ENCODE measurements around the gene PTTG1IP.

DNA sequence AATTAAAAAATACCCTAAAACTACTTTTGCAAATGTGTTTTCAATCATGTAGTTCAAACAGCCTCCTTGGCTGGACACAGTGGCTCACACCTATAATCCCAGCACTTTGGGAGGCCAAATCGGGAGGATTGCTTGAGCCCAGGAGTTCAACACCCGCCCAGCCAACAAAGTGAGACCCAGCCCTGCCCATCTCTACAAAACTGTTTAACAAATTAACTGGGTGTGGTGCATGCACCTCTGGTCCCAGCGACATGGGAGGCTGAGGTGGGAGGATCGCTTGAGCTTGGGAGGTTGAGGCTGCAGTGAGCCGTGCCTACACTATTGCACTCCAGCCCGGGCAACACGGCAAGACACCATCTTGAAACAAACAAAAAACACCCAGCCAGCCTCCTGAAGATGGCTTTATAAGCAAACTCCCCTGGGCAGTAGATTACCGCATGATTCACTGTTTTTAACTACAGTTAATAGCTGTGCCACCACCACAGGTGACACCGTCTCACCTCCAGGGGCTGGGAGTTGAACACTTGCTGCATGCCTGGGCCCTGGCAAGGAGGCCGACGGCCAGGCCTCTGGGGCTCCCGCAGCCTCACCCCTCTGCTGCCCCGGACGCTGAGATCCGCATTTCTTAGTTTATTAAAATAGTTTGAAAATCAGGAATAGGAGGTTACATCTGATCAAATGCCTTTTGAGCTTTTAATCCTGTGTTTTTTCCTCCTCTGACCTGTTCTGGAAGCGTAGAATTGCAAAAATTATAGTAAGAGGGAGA is 16.2 kb downstream of the PTTG1IP start:
- TF ChIP-seq, protein P1, sequence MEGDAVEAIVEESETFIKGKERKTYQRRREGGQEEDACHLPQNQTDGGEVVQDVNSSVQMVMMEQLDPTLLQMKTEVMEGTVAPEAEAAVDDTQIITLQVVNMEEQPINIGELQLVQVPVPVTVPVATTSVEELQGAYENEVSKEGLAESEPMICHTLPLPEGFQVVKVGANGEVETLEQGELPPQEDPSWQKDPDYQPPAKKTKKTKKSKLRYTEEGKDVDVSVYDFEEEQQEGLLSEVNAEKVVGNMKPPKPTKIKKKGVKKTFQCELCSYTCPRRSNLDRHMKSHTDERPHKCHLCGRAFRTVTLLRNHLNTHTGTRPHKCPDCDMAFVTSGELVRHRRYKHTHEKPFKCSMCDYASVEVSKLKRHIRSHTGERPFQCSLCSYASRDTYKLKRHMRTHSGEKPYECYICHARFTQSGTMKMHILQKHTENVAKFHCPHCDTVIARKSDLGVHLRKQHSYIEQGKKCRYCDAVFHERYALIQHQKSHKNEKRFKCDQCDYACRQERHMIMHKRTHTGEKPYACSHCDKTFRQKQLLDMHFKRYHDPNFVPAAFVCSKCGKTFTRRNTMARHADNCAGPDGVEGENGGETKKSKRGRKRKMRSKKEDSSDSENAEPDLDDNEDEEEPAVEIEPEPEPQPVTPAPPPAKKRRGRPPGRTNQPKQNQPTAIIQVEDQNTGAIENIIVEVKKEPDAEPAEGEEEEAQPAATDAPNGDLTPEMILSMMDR (IDR thresholded peaks at IDR 0.05; ENCODE audit: low read length) = no peak
- no peak for TF ChIP-seq EZH2 (IDR thresholded peaks at IDR 0.05; ENCODE audit: borderline replicate concordance, low read length)

Measured in OCI-LY1 (cell line).